ENCODE results near the gene JOSD1.
"Not testable (repeated sequence)": the region's sequence is repeated elsewhere in the genome, so short reads cannot be mapped to it uniquely, and the experiment has no call there.

Gene JOSD1

DNA sequence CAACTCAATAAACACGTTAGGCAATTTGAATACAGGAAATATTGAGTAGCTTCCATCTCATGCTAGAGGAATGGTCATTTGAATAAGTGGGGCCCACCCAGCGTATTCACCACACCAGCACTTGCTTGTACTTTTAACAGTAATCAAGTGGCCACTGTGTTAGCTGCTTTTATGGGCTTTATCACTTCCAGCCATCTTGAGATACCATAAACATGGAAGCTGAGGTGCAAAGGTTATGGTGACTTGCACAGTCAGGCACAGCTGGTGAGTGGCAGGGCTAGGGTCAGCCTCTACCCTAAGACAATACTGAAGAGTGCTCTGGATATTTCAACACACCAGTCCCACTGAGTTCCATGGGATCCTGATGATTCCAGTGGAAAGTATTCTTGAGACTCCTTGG, 6.7 kb downstream of the JOSD1 start:
- DNase-seq (ENCODE audit: low read depth in 1 of 2, low spot score in 1 of 2): no peak

DNA sequence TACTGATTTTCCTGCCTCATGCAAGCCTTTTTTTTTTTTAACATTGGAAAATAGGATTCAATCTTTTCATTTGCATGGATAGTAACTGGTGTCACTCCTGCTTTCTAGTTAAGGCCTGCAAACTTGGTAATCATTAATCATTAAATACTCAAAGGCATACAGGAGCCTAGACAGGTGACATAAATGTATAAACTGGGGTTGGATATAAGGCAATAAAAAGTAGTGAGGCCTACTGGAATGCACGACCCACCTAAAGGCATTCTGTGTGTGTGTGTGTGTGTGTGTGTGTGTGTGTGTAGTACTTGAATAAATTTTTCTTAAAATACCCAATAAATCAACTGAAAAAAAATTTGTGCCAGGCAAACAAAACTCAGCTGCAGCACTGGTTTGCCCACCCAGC, 11.1 kb downstream of the JOSD1 start:
- DNase-seq (ENCODE audit: low read depth in 1 of 2, low spot score in 1 of 2): no peak

DNA sequence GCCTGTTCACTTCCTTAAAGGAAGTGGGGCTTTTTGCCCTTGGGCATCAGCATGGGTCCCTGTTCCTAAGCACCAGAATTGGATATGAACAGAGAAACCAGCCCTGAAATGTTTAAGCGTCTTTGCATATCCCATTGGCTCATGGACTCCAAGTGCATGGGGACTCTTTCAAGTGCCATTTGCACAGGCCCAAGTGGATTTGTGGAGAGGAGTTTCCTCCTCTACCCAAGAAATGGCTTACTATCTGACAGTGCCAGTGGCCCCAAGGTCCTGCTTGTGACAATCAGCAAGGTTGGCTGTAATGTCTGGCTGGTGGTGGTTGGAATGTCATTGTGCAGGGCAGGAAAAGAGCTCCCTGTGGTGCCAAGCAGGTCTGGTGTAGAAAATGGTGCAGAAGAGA, 15.0 kb downstream of the JOSD1 start:
- no peak for DNase-seq (ENCODE audit: low read depth in 1 of 2, low spot score in 1 of 2)

DNA sequence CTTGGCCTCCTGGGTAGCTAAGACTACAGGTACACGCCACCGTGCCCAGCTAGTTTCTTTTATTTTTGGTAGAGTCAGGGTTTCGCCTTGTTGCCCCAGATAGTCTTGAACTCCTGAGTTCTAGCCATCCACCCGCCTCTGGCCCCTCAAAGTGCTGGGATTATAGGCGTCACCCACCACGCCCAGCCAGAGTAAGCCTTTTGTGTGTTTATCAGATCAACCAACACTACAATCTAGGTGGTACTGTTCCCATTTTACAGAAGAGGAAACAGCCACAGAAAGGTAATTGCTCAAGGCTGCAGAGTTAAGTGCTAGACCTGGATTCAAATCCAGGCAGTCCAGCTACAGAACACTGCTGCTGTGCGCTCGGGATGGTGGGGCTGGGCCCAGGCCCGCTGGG, 15.8 kb downstream of the JOSD1 start:
- DNase-seq (ENCODE audit: low read depth in 1 of 2, low spot score in 1 of 2): no peak

DNA sequence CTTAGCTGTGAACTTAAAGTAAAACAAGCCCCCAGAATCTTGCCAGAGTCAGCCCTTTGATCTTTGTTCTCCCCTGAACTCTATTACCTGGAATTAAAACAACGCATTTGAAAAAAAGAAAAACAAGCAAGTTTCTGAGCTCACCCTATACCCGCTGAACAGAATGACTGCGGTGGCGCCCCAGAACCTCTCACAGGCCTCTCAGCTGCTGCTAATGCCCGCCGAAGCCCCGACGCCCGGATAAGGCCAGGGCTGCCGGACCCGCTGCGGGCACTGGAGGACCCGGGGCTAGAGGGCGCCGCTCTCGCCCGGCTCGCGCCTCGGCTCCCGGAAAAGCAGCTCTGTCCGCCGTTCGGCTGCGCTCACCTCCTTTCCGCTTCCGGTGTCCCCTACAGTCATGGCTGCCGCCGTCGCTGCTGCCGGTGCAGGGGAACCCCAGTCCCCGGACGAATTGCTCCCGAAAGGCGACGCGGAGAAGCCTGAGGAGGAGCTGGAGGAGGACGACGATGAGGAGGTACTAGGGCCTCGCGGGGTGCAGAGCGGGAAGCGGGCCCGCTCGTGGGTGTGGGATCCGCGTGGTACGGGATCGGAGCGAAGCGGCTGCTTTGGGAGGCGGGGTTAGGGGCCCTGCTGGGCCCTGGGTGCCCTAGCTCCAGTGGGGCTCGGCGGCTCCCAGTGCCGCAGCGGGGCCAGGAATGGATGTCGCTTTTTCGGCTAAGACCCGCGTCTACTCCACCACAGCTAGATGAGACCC, 19.0 kb downstream of the JOSD1 start, which contains the start of gene TOMM22:
Gene TOMM22, plus strand, starts transcription at position 376 of the 754 bp plus-strand sequence. Its CDS starts 22 bp downstream, at position 398.
- DNase-seq (ENCODE audit: low read depth in 1 of 2, low spot score in 1 of 2): peak; percentile 65 to 80

DNA sequence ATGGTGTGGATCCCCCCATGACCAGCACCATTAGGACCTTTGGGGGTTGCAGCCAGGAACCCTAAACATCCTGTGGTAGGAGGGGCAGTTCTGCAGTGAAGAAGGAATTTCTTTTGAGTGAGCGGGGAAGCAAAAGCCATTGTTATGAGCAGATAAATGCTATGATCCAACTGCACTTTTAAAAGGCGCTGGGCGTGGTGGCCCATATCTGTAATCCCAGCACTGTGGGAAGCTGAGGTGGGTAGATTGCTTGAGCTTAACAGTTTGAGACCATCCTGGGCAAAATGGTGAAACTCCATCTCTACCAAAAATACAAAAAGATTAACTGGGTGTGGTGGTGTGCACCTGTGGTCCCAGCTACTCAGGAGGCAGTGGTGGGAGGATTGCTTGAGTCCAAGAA, 24.9 kb downstream of the JOSD1 start:
- DNase-seq (ENCODE audit: low read depth in 1 of 2, low spot score in 1 of 2): no peak

DNA sequence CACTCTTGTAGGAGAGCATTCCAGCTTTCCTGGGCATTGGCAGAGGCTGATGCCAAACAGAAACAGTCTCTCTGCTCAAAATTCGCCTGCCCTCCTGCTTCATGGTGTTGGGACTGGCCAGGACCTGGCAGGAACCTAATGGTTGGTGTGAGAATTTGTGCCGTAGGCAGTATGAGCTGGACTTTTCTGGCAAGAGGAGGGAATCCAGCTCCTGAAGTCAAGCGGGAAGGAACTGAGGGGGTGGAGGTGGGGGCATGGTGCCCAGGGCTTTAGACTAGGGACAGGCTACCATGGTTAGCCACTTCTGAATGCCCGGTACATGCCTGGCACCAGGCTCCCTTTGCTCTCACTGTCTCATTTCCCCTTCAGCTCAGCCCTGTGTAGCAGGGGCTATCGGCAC, 25.9 kb downstream of the JOSD1 start:
- DNase-seq (ENCODE audit: low read depth in 1 of 2, low spot score in 1 of 2): no peak

DNA sequence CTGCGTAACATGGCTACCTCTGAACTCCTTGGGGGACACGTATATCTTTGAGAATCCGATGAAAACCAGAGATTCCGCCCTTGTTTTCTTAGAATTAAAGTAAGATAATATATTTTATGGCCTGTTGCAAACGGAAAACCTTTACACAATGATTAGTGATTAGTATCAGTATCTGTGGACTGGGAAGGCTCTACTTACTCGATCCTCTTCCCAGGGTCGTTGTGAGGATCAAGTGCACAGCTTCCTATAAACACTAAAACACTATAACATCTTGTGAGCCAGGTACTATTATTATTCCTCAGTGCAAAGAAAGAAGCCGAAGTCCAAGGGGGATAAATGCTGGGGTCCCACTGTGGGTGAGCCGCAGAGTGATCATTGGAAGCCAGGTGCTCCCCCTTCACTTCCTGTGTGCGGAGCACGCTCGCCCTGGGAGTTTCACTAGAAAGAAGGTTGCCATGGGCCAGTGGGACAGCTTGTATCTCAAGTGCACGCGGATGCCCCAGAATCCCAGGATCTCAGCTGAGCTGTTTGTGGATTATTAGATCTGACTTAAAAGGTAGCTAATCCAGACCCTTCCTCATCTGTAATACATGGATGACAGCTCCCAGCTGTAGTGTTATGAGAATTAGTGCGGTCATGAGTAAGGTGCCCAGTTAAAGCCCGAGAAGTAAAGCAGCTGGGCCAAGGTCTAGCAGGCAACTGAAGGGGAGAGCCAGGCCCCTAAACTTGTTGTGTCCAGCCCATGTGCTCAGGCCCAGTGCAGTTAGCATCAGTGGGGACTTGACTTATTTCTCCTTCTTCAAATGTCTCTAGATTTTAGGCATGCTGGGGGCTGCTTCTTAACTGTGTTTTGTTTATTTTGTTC, 43.5 kb downstream of the JOSD1 start:
- DNase-seq (ENCODE audit: low read depth in 1 of 2, low spot score in 1 of 2): peak; percentile 4 to 10

GRCh38 chr22:38656256-38657044, 44.3 kb downstream of the JOSD1 start, which contains the start of the genes CBY1 and FAM227A:
TSS of gene CBY1 (plus strand) at chr22:38656638. CDS start at chr22:38668055, 11,417 bp downstream.
TSS of gene FAM227A (minus strand) at chr22:38656392. CDS start at chr22:38650168, 6,224 bp downstream.
- peak; percentile 76 to 77 for DNase-seq (ENCODE audit: low read depth in 1 of 2, low spot score in 1 of 2)

GRCh38 chr22:38655519-38656255, 45.1 kb downstream of the JOSD1 start:
- DNase-seq (ENCODE audit: low read depth in 1 of 2, low spot score in 1 of 2): no peak

DNA sequence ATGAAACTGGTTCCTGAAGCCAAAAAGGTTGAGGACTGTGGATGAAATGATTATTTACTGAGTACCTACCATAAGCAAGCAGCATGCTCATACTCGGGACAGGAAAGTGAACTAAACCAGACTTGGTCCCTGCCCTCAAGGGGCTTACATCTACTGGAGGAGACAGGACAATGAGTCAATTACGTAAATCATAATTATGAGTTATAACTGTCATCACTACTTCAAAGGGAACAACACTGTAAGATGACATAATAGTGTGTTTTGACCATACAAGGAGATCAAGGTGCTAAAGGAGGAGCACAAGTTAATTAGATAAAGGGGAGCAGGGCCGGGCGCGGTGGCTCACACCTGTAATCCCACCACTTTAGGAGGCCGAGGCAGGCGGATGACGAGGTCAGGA, 47.0 kb downstream of the JOSD1 start:
- no peak for DNase-seq (ENCODE audit: low read depth in 1 of 2, low spot score in 1 of 2)

GRCh38 chr22:38652859-38653258, 47.9 kb downstream of the JOSD1 start:
- DNase-seq (ENCODE audit: low read depth in 1 of 2, low spot score in 1 of 2): no peak

GRCh38 chr22:38649841-38650522, 50.8 kb downstream of the JOSD1 start:
- DNase-seq (ENCODE audit: low read depth in 1 of 2, low spot score in 1 of 2): no peak

- DNase-seq (ENCODE audit: low read depth in 1 of 2, low spot score in 1 of 2): no peak
Measured at GRCh38 chr22:38645430-38645829, 55.3 kb downstream of the JOSD1 start.

- DNase-seq (ENCODE audit: low read depth in 1 of 2, low spot score in 1 of 2): not testable (repeated sequence)
Measured at GRCh38 chr22:38644245-38644644, 56.5 kb downstream of the JOSD1 start.

GRCh38 chr22:38641476-38642040, 59.2 kb downstream of the JOSD1 start:
- DNase-seq (ENCODE audit: low read depth in 1 of 2, low spot score in 1 of 2): no peak

DNA sequence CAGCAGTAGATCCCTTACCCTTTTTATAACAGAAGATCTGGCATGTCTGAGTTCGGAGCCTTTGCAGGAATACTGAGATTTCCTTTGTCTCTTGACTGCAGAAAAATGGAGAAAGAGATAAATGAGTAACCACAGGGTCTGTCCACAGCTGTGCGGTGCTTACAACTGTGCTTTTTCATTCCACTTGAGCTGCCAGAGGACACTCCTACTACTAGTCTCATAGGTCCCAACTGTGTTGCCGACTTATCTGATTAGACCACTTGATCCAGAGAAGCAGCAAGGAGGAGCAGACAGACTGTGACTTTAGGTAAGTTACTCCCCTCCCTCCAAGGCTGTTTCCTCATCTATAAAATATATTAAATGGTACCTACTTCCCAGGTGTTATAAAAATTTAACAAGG, 62.0 kb downstream of the JOSD1 start:
- DNase-seq (ENCODE audit: low read depth in 1 of 2, low spot score in 1 of 2): no peak

- no peak for DNase-seq (ENCODE audit: low read depth in 1 of 2, low spot score in 1 of 2)
Measured at GRCh38 chr22:38638216-38638615, 62.5 kb downstream of the JOSD1 start.
